Cerebellar cortex (tissue), 1 donor: ENCODE data around the gene PEPD.

Source experiments
- DNase-seq: peaks from one replicate; pipeline ENCODE4 v3.0.0-alpha.2; 2015; ENCODE audit warnings: low spot score

The PEPD gene

DNA sequence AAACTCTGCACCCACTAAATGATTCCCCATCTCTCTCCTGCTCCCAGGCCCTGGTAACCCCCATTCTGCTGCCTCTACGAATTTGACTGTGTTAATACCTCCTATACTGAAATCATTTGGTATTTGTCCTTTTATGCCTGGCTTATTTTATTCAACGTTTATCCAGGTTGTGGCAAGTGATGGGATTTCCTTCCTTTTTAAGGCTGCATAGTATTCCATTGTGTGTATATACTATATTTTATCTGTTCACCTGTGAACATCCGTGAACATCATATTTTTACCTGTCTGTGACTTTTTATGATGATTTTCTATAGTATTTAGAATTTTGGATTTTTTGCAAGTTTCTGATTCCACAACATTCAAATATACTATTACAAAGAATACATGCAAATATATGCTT is 162.0 kb downstream of the PEPD start:
- no peak for DNase-seq

DNA sequence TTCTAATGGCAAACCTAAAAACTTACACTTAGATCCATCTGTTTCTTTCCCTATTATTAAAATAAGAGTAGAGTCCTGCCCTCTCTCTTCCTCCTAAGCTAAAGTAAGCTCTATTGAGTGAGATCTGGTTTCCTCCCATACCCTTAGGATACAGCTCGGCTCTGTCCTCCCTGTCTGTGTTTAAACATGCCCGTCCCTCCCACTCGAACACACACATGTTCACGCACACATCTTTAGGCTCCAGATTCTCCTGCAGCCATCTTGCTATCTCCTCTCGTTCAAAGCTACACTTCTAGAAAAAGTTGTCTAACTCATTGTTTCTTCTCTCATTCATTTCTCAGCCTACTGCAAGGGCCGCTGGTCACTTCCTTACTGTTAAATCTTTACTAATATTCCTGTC is 163.2 kb downstream of the PEPD start:
- no peak for DNase-seq

DNA sequence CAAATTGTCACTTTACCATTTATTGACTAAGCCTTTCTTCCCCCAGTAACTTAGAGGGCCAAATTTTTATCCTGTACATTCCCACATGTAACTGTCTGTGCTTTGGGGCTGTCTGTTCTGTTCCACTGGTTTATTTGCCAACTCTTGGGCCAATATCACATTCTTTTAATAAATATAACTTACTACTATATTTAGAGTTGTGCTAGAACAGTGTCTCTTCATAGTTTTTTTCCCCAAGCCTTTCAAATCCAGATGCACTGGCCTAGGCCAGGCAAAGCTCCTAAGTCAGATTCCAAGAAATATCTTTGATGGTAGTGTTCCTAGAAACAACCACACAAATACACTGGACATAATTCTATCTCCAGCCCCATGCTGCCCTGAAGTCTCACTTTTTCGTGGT is 164.0 kb downstream of the PEPD start:
- DNase-seq: no peak

DNA sequence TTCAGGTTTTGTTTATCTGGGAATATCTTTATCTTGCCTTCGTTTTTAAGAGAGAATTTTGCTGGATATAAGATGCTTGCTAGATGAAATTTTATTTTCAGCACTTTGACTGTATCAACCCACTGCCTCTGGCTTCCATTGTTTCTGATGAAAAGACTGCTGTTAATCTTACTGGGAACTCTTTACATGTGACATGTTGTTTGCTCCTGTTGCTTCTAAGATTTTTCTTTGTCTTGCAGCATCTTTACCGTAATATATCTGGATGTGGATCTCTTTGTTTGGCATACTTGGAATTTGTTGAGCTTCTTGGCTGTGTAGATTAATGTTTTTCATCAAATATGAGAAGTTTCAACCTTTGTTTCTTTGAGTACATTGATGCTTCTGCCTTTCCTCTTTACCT is 166.1 kb downstream of the PEPD start:
- no peak for DNase-seq

DNA sequence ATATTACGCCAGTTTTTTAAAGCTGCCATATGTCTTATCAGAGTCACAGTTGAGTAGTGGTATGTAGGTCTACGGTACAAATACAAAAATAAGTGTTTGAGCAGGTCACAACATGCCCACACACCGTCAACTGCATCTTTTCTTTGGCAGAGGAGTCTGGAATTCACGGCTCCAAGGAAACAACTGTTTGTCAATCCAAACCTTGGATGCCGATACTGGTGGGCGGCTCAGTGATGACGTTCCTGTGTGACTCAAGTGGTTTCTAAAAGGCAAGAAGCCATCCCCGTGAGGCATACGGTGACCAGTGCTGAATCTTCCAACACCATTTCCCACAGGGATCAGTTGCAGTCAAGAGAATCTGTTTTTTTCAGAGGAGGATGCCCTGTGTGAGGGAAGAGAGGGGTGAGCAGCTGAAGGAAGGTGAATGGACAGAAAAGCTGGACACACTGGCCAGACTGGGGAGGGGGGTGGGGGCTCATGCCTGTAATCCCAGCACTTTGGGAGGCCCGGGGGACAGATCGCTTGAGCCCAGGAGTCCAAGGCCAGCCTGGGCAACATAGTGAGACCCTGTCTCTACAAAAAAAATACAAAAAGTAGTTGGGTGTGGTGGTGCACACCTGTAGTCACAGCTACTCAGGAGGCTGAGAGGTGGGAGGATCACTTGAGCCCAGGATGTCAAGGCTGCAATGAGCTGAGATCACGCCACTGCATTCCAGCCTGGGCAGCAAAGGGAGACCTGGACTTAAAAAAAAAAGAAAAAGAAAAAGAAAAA is 170.9 kb downstream of the PEPD start:
- DNase-seq: no peak

DNA sequence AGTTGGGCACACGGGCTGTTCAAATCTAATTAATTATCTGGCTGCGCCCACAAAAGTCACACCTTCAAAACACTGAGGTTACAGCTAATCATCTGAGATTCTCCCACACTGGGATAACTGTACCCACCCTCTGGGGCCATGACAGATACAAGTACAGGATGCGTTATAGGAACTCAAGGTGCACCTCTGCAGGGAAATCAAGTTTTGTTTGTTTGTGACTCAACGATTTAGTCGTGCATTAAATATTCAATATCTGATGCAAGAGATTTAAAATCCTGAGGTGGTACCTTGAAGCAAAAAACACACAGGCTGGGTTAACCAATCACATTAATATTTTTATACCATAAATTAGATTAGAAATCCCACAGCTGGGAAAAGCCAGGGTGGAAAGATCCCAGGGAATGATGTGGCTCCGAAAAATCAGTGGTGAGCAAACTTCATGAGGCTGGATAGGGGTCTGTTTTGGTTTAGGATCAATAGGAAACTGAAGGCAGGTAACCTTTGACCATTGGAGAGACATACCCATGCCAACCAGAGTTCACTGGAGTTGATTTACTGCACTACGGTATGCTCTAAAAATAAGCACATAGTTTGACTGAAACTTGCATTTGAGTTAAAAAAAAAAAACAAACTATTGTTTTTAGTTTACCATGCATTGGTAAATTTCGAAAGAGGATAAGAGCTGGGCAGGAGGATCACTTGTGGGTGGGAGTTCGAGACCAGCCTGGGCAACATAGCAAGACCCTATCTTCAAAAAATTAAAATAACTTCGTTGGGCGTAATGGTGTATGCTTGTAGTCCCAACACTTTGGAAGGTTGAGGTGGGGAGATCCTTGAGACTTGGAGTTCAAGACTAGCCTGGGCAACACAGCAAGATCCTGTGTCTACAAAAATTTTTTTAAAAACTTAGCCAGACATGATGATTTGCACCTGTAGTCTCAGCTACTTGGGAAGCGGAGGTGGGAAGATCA is 172.0 kb downstream of the PEPD start:
- no peak for DNase-seq

DNA sequence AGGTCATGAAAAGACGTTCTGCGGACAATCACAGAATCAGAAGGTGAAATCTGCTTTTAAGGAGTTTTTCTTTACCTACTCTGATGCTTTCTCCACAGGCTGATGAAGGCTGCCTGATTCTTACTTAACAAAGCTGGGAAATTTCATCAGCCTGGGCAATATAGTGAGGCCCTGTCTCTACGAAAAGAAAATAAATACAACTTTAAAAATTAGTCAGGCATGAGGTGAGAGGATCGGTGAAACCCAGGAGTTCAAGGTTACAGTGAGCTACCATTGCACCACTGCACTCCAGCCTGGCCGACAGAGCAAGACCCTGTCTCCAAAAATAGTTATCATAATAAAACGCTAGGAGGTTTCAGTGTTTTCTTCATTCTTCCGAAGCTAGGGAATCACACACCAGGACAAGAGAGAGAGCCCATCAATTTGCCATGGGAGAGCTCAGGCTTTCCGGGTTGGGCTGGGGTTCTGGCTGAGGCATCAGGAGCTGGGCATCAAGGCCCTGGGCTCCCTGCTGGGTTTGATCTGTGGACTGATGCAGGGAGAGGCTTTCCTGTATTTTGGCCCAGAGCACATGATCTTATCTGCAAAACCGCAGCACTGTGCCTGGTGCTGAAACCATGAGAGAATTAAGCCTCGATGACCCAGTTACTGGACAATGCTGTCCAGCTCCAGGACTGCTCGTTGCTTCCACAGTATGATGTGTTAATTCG is 173.1 kb downstream of the PEPD start:
- DNase-seq: no peak

DNA sequence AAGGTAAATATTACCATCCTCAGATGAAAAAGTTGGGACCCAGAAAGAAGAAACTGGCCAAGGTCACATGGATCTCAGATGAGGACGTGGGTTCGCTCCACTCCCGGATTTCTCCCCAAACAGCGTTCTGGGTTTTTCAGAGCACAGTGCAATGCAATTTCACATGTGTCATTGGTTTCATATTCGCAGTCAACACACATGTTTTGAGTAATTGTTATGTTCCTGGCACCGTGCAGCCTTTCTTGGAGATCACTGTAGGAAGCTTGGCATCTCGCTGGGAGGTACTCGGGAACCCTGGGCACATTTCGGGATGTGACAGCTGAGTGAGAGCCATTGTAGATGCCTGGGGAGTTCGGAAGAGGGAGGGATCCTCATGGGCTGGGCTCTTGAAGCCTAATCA is 174.3 kb downstream of the PEPD start:
- no peak for DNase-seq

DNA sequence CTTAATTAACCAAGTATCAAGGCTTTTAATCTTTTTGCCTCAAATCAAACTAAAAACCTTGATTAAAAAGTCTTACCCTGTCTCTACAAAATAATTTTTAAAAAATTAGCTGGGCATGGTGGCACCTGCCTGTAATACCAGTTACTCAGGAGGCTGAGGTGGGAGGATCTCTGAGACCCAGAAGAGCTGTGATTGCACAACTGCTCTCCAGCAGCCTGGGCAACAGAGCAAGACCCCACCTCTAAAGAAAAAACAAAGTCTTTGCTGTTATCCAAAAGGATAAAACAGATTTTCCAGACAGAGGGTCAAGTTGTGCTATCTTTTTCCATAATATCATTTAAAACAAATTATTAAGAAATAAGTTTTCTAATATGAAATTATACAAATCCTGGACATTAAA is 174.9 kb downstream of the PEPD start:
- no peak for DNase-seq

DNA sequence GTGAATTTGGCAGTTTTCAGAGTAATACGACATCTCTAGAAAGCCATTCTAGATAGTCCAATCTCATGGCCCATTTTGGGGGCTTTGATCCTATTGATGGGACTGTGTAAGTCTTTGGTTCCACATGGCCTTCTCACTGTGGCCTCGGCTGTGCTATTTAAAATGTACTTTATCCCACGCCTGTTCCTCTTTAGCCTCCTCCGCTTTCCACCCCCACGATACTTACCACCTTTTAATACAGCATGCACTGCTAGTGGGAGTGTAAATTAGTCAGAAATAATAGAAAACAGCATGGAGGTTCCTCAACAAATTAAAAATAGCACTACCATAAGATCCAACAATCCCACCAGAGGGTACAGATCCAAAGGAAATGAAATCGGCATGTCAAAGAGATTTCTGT is 176.4 kb downstream of the PEPD start:
- no peak for DNase-seq

DNA sequence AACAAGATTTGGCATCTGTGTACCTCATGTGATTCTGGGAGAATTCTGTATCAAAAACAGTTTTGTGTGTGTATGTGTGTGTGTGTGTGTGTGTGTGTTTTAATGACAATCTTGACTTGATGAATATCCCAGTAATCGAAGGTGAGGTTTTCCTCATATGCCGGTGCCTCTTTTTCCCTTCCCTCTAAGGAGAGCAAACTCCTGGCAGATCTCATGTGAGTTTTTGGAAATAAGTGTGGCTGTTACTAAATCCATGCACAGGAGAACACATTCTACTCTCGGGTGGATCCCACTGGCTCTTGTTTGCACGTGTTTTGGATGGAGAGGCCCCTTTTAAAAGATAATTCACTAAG is 177.0 kb downstream of the PEPD start:
- no peak for DNase-seq

DNA sequence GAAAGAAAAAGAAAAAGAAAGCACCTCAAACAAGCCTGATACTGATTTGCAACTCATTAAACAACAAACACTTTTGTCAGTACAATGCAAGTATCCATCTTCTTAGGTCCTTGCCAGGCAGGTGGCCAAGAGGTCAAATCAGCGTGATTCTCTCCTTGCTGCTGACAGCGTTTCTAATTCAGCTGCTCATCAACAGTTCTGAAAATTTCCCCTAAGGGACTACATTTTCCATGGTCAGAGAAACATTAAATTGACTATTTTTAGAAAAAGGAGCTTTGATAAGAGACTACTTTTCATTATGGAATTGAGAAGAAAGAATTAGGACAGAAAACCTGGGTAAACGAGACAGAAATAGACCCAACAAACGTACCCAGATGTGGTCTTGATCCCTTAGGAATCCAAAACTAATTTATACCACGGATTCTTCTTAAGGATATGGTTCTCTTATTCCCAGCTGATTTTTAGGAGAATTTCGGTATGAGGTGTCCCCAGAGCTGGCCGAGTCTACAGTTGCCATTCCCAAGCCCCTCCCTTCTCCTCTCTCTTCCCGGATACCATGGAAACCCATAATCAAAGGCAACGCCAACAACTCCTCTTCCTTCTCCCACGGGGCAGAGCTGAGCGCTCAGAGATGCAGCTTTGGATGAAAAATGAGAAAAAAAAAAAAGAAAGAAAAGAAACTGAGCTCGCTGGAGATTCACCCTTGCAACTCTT is 177.6 kb downstream of the PEPD start:
- DNase-seq: peak; percentile 3

DNA sequence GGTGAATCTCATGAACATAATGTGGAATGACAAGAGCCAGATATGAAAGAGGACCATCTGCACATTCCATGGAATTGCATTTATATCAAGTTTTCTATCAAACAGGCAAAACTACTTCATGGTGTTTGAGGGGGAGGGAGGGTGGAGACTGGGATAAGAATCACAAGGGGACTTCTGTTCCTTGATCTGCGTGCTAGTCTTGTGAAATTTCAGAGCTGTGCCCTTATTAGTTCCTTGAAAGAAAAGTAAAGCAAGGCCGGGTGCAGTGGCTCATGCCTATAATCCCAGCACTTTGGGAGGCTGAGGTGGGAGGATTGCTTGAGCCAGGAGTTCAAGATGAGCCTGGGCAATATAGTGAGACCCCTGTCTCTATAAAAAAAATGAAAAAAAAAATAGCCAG is 178.3 kb downstream of the PEPD start:
- DNase-seq: no peak

DNA sequence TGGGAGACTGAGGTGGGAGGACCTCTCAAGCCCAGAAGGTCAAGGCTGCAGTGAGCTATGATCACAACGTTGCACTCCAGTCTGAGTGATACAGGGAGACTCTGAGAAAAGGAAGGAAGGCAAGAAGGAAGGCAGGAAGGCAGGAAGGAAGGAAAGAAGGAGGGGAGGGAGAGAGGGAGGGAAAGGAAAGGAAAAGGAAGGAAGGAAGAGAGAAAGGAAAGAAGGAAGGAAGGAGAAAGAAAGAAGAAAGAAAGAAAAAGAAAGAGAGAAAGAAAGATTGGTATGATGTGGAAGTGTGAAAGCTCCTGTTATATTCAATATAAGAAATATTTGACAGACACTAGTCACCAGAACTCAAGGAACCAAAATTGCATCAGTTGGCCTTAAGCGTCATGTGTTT is 180.6 kb downstream of the PEPD start:
- DNase-seq: no peak

DNA sequence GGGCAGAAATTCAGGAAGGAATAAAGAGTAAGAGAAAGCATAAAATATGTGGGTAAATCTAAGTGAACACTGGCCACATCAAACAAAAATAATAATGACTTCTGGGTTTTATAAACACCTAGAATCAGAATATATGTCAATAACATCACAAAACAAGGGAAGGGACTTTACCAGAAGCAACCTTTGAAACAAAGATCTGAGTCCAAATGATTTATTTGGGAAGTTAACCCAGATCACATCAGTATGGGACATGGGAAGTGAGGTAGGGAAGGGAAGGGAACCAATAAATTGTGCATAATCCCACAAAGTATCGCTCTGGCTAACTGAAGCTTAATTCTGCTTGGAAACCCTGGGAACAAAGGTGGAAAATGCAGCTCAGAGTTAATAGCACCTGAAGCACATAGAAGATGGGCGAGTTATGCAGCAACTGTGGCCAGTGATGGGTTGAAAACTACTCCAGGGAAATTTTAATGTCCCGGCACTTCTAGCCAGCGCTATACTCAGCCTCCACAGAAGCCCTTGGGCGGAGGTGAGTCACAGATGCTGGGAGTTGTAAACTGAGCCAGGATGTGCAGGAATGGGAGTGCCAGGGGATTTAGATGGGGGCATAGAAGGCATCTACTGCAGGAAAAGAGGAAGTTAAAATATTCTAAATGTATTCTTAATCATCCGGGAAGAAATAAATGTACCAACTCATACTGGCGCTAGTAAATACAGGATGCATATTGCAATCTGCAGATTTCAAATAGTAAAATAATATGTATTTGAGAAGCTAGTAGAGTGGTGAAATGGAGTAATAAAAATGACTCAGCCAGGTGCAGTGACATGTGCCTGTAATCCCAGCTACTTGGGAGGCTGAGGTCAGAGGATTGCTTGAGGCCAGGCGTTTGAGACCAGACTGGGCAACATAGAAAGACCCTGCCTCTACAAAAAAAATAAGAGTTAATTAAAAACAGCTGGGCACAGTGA is 182.3 kb downstream of the PEPD start:
- DNase-seq: no peak
